Skeletal muscle tissue (tissue), 4 donors: ENCODE data around the gene GMEB2. TPM values are rescaled to one million over a fixed set of nuclear protein-coding genes. Genes with fewer than 3 reads are reported as not detected.
"Not testable (repeated sequence)": the region's sequence is repeated elsewhere in the genome, so short reads cannot be mapped to it uniquely, and the experiment has no call there.

ENCODE experiments used
- H3K27ac ChIP-seq: one replicate; pipeline ENCODE4 v1.7.0; 2013; ENCODE audit warnings: mild to moderate bottlenecking, low read depth, low read length, inconsistent platforms
- H3K27me3 ChIP-seq, 3 donors: one replicate each; pipeline ENCODE4 v1.7.0; 2013; ENCODE audit warnings: low read length in 3 of 3; ENCODE audit not compliant: control insufficient read depth in 3 of 3, insufficient read depth in 3 of 3
- H3K36me3 ChIP-seq, 3 donors: one replicate each; pipeline ENCODE4 v1.7.0; 2013; ENCODE audit warnings: low read length in 3 of 3; ENCODE audit not compliant: control insufficient read depth in 3 of 3, insufficient read depth in 3 of 3
- H3K4me1 ChIP-seq, 3 donors: one replicate each; pipeline ENCODE4 v1.7.0; 2013; ENCODE audit warnings: low read length in 3 of 3, mild to moderate bottlenecking in 3 of 3; ENCODE audit not compliant: control insufficient read depth in 3 of 3, insufficient read depth in 3 of 3
- H3K4me3 ChIP-seq, 3 donors: one replicate each; pipeline ENCODE4 v1.7.0; 2013; ENCODE audit warnings: low read length in 3 of 3
- H3K9ac ChIP-seq, 3 donors: one replicate each; pipeline ENCODE4 v1.7.0; 2013; ENCODE audit warnings: low read length in 3 of 3, mild to moderate bottlenecking in 3 of 3, moderate library complexity in 2 of 3, low read depth in 1 of 3
- H3K9me3 ChIP-seq, 3 donors: one replicate each; pipeline ENCODE4 v1.7.0; 2013; ENCODE audit warnings: low read length in 3 of 3; ENCODE audit not compliant: control insufficient read depth in 3 of 3
- total RNA-seq: library from RNA; depleted of rRNA; stranded (reverse); fragments of >200 nt; gene quantifications from one replicate; pipeline ENCODE4 v1.2.3, GENCODE V29; 2014
- donor health status: Osteomylitis.

GMEB2 gene
- total RNA-seq, 1 donor from 2014 or later = 5.7 TPM

DNA sequence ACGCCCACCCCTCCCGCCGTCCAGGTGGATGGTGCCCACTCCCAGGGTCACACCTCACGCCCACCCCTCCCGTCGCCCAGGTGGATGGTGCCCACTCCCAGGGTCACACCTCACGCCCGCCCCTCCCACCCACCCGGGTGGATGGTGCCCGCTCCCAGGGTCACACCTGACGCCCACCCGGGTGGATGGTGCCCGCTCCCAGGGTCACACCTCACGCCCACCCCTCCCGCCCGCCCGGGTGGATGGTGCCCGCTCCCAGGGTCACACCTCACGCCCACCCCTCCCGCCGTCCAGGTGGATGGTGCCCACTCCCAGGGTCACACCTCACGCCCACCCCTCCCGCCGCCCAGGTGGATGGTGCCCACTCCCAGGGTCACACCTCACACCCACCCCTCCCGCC, 23.6 kb upstream of the GMEB2 start:
- H3K9ac ChIP-seq, H3K27ac ChIP-seq, H3K36me3 ChIP-seq, H3K9me3 ChIP-seq, H3K4me3 ChIP-seq: not testable (repeated sequence)
- peaks cover 16 to 30% (median 17%) of the 10 kb centered on the region in 3 donors for H3K27me3 ChIP-seq
- peaks cover 9 to 19% (median 12%) of the 10 kb centered on the region in 3 donors for H3K4me1 ChIP-seq

GRCh38 chr20:63648895-63649589, 22.1 kb upstream of the GMEB2 start:
- Histone ChIP-seq H3K4me3 (no peak overlapping the region), H3K36me3 (no peaks in the 10 kb centered on the region), H3K9ac (no peak overlapping the region), H3K4me1 (peaks cover 9 to 18% (median 10%) of the 10 kb centered on the region in 3 donors), H3K27ac (no peak overlapping the region), H3K27me3 (peaks cover 13 to 33% (median 17%) of the 10 kb centered on the region in 3 donors), H3K9me3 (no peaks in the 10 kb centered on the region)

- Histone ChIP-seq H3K4me3 (no peak overlapping the region), H3K9ac (no peak overlapping the region), H3K27me3 (peaks cover 13 to 33% (median 17%) of the 10 kb centered on the region in 3 donors), H3K9me3 (no peaks in the 10 kb centered on the region), H3K36me3 (no peaks in the 10 kb centered on the region), H3K4me1 (peaks cover 4 to 13% (median 10%) of the 10 kb centered on the region in 3 donors), H3K27ac (no peak overlapping the region)
These were observed 21.3 kb upstream of the GMEB2 start for GRCh38 chr20:63648190-63648589.

DNA sequence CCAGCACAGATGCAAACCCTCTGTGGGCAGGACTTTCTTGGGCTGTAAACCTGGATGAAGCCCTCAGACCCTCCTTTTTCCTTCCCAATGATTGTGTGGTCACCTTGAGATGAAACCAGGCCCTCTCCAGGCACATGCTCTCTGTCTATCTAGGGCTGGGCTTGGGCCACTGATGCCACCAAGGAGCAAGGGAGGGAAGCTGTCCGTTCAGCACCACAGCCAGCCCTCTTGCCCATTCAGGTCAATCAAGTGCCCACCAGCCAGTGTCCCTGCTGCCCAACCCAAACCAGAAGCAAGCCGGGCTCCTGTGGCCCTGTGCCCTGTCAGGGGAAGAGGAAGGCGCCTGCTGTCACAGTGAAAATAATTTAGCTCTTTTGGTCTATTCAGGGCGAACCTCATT, 18.3 kb upstream of the GMEB2 start:
- no peaks in the 10 kb centered on the region for H3K36me3 ChIP-seq
- H3K9ac ChIP-seq = no peak overlapping the region
- H3K27me3 ChIP-seq = peaks cover 0 to 14% (median 4%) of the 10 kb centered on the region in 3 donors
- peaks cover 0 to 8% (median 6%) of the 10 kb centered on the region in 3 donors for H3K4me1 ChIP-seq
- H3K27ac ChIP-seq = no peak overlapping the region
- no peak overlapping the region for H3K4me3 ChIP-seq
- no peaks in the 10 kb centered on the region for H3K9me3 ChIP-seq

DNA sequence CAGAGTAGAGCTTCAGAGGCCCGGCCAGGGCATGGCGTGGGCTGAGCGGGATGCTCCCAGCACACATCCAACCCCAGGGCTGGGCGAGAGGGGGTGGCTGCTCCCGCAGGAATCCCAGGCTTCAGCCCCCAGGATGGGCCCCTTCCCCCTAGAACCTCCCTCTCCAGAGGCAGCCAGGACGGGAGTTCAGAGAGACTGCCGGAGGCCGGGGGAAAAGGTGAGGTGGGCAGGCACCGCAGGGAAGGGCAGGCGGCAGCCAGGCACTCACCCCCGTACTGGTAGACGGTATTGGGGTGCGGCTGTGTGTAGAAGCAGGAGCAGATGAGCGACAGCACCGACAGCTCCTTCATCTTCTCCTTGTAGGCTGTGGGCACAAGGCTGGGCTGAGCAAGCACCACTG, 17.0 kb upstream of the GMEB2 start:
- no peak overlapping the region for H3K4me3 ChIP-seq
- no peak overlapping the region for H3K27ac ChIP-seq
- H3K27me3 ChIP-seq = peaks cover 0 to 14% (median 4%) of the 10 kb centered on the region in 3 donors

GRCh38 chr20:63643499-63643898, 16.6 kb upstream of the GMEB2 start:
- Histone ChIP-seq H3K9me3 (no peaks in the 10 kb centered on the region), H3K27ac (no peak overlapping the region), H3K4me3 (no peak overlapping the region), H3K36me3 (no peaks in the 10 kb centered on the region), H3K27me3 (peaks cover 0 to 14% (median 4%) of the 10 kb centered on the region in 3 donors), H3K9ac (no peak overlapping the region), H3K4me1 (peaks cover 0 to 8% (median 6%) of the 10 kb centered on the region in 3 donors)

More for the DNA sequence above, 17.0 kb upstream of the GMEB2 start:
- Histone ChIP-seq H3K36me3 (no peaks in the 10 kb centered on the region), H3K9me3 (no peaks in the 10 kb centered on the region), H3K4me1 (peaks cover 0 to 8% (median 6%) of the 10 kb centered on the region in 3 donors), H3K9ac (no peak overlapping the region)

GRCh38 chr20:63642527-63643247, 15.8 kb upstream of the GMEB2 start:
- no peaks in the 10 kb centered on the region for H3K36me3 ChIP-seq
- peaks cover 0 to 8% (median 6%) of the 10 kb centered on the region in 3 donors for H3K4me1 ChIP-seq
- H3K27ac ChIP-seq = no peak overlapping the region
- no peaks in the 10 kb centered on the region for H3K9me3 ChIP-seq
- peak overlapping the region in 2 of 3 donors; percentile 63 for H3K4me3 ChIP-seq
- peaks cover 0 to 11% (median 4%) of the 10 kb centered on the region in 3 donors for H3K27me3 ChIP-seq
- peak overlapping the region in 2 of 3 donors; percentile 14 to 54 for H3K9ac ChIP-seq

DNA sequence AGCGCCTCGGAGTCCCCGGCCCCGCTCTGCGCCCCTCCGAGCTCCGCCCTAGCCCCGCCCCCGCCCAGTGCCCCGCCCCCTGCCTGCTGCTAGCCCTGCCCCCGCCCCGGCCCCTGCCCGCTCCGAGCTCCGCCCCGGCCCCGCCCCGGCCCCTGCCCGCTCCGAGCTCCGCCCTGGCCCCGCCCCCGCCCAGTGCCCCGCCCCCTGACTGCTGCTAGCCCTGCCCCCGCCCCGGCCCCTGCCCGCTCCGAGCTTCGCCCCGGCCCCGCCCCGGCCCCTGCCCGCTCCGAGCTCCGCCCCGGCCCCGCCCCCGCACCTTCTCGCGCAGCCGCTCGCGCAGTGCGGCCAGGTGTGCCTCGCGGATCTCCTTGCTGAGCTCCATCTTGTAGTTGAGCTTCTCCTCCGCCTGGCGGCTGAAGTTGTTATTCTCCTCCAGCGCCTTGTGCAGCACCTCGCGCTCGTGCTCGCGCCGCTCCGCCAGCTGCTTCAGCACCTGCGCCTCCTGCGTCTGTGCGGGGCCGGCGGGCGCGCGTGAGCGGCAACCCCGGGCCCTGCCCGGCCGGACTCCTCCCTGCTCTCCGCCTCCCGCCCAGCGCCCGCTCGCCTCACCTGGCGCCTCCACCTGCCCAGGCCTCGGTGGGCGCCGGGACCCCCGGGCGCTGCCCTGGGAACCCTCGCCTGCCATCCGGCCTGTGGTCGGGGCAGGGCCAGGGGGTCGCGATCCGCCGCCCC, 15.1 kb upstream of the GMEB2 start:
- Histone ChIP-seq H3K27ac (no peak overlapping the region), H3K4me1 (peaks cover 0 to 8% (median 6%) of the 10 kb centered on the region in 3 donors), H3K4me3 (peak overlapping the region; percentile 52 to 67 (median 63)), H3K27me3 (peaks cover 0 to 11% (median 4%) of the 10 kb centered on the region in 3 donors), H3K36me3 (no peaks in the 10 kb centered on the region), H3K9me3 (no peaks in the 10 kb centered on the region), H3K9ac (peak overlapping the region in 2 of 3 donors; percentile 51 to 54)

GRCh38 chr20:63641146-63641791, 14.4 kb upstream of the GMEB2 start:
- H3K27ac ChIP-seq = peak overlapping the region; percentile 51
- peaks cover 0 to 8% (median 6%) of the 10 kb centered on the region in 3 donors for H3K4me1 ChIP-seq
- peak overlapping the region in 1 of 3 donors; percentile 51 for H3K9ac ChIP-seq
- H3K9me3 ChIP-seq = no peaks in the 10 kb centered on the region
- H3K4me3 ChIP-seq = peak overlapping the region; percentile 52 to 67 (median 57)
- H3K27me3 ChIP-seq = peaks cover 0 to 11% (median 4%) of the 10 kb centered on the region in 3 donors
- no peaks in the 10 kb centered on the region for H3K36me3 ChIP-seq
